Heart left ventricle (tissue), 16 donors: ENCODE results near the gene NUTM2A. TPM values are rescaled to one million over a fixed set of nuclear protein-coding genes. Genes with fewer than 3 reads are reported as not detected.
A peak's percentile ranks its signal among the peaks of the same experiment; 100 is the strongest.
"Not testable (repeated sequence)": the region's sequence is repeated elsewhere in the genome, so short reads cannot be mapped to it uniquely, and the experiment has no call there.

Experiments
- ATAC-seq, 4 donors: fragments of 200-7000 bp; cut with Tn5 transposase; one replicate each; pipeline ENCODE4 v1.9.1; 2020 to 2022; ENCODE audit warnings: moderate library complexity in 4 of 4, mild to moderate bottlenecking in 3 of 4, moderate number of reproducible peaks in 1 of 4
- DNase-seq, 5 donors: peaks; one replicate each; pipeline ENCODE4 v3.0.0-alpha.2; 2020
- H3K27ac ChIP-seq, 12 donors: fragments of 200-600 bp; sonication (generic) in 4 of 12; one replicate each; pipeline versions ENCODE4 v1.5.0 to v1.8.0; 2016 to 2022; ENCODE audit warnings: mild to moderate bottlenecking in 2 of 12
- H3K27me3 ChIP-seq, 9 donors: fragments of 200-600 bp; sonication (generic) in 2 of 9; one replicate each; pipeline versions ENCODE4 v1.5.1 to v1.8.0; 2016 to 2022; ENCODE audit warnings: mild to moderate bottlenecking in 3 of 9
- H3K36me3 ChIP-seq, 9 donors: fragments of 200-600 bp; sonication (generic) in 2 of 9; one replicate each; pipeline versions ENCODE4 v1.5.0 to v1.8.0; 2018 to 2022; ENCODE audit warnings: mild to moderate bottlenecking in 2 of 9
- H3K4me1 ChIP-seq, 12 donors: fragments of 200-600 bp; sonication (generic) in 4 of 12; one replicate each; pipeline versions ENCODE4 v1.5.0 to v1.8.0; 2016 to 2022; ENCODE audit warnings: mild to moderate bottlenecking in 3 of 12
- H3K4me3 ChIP-seq, 12 donors: fragments of 200-600 bp; sonication (generic) in 4 of 12; one replicate each; pipeline versions ENCODE4 v1.5.0 to v1.8.0; 2017 to 2022; ENCODE audit warnings: mild to moderate bottlenecking in 9 of 12, moderate library complexity in 4 of 12
- H3K9me3 ChIP-seq, 12 donors: fragments of 200-600 bp; sonication (generic) in 4 of 12; one replicate each; pipeline versions ENCODE4 v1.5.0 to v1.8.0; 2016 to 2022; ENCODE audit warnings: mild to moderate bottlenecking in 1 of 12
- WGBS, 4 donors: extraction: QIAGEN DNeasy Blood & Tissue Kit in 2 of 4; methylation state at CpG; one replicate each; pipeline versions ENCODE4 v1.1.5 to v1.1.7; 2013 to 2018; 5-methylcytosine and 5-hydroxymethylcytosine counted together
- intact Hi-C, 10 donors: fragments of 100-400 bp; cut with DNase I; formaldehyde crosslinking; loops; one replicate each; pipeline versions ENCODE4 v1.11.1 to v1.14.2; 2022
- polyA plus RNA-seq, 2 donors: library from polyadenylated mRNA; stranded (reverse); fragments of 200-250 nt; gene quantifications; one replicate each; pipeline ENCODE4 v1.2.3, GENCODE V29; 2013
- total RNA-seq, 9 donors: library from RNA; depleted of rRNA in 2 of 9; stranded (reverse); fragments of >200 nt in 2 of 9; fragmentation: NEBNext Ultra II Directional in 3 of 9; extraction: Animal tissue kit (Norgen Biotek cat#: 25700) in 3 of 9; gene quantifications; one replicate each; pipeline versions ENCODE4 v1.1.0 to v1.2.4, GENCODE V29; 2016 to 2023
- donor health status: ischemic (EF 13 %, LVEDD 7.1; RV severe dilation, severe dysfunction).
- donor health status: healthy with polysubstance abuse.
- donor health status: DM: no; HTN: yes; CAD: no.
- donor health status: DM: no; HTN: no; CAD: no.
- donor health status: ischemic (EF 25% LVEDD 6.9; RV normal size, moderate dysfunction).
- donor health status: ischemic (EF 25% LVEDD 5.7; RV mildly dilated, moderate dysfunction).
- donor health status: healthy.
- donor health status: DM: yes; HTN: yes; CAD: no.
- donor health status: ischemic (EF 35%, LVEDD 5.7; RV mildly dilated, moderate dysfunction).
- donor health status: nonischemic (EF 11% LVEDD 7.7; RV severe dilation, severe dysfunction).
- donor health status: DM: yes; HTN: yes; CAD: no.
- donor health status: PGD.
- donor health status: ischemic (EF 29% LVEDD 5.4; RV normal size, mild dysfunction).
- donor health status: nonischemic (EF 23%, LVEDD 6.1; RV moderate dilation, normal function).

NUTM2A gene
- total and polyA plus RNA-seq, 11 donors, result 0.56 to 3.8 (median 1.6) TPM

DNA sequence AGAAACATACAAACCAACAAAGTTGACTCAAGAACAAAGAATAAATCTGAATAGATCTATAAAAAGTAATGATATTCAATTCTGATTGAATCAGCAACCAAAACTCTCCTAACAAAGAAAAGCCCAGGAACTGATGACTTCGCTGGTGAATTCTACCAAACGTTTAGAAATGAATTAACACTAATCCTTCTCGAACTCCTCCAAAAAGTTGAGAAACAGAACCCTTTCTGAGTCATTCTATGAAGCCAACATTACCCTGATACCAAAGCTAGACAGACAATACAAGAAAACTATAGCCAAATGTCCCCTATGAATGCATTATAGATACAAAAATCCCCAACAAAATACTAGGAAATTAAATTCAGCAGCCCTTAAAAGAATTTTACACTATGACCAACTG lies 16.9 kb downstream of the NUTM2A start:
- H3K4me1 ChIP-seq, H3K9me3 ChIP-seq, H3K27me3 ChIP-seq, H3K36me3 ChIP-seq, ATAC-seq, DNase-seq, H3K27ac ChIP-seq, intact Hi-C loops, H3K4me3 ChIP-seq: not testable (repeated sequence)
- 81 to 93% (median 92%) methylated on average over 3 of the region's 3 CpGs for WGBS, 4 donors

- H3K27ac ChIP-seq, DNase-seq, intact Hi-C loops, H3K4me1 ChIP-seq, H3K4me3 ChIP-seq, H3K36me3 ChIP-seq, ATAC-seq, H3K9me3 ChIP-seq, H3K27me3 ChIP-seq: not testable (repeated sequence)
- 69 to 83% (median 73%) methylated on average over 1 of the region's 3 CpGs for WGBS, 4 donors
Measured at GRCh38 chr10:87247335-87247734, 22.1 kb downstream of the NUTM2A start.

DNA sequence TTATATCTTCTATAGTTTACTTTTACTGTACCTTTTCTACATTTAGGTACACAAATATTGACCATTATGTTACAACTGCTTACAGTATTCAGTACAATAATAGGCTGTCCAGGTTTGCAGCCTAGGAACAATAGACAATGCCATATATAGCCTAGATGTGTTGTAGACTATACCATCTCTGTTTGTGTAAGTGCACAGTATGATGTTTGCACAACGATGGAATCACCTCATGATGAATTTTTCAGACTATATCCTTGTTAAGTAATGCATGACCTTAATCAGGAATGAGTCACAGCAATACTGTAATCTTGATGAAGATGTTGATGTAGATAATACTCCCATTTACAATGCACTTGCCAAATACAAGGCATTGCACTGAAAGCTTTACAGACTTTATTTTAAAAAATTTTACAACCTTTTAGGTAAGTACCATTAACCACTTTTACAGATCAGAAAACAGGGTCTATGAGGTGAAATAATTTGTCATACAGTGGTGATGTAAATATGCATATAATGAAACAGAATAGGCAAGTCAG lies 23.6 kb downstream of the NUTM2A start:
- H3K27ac ChIP-seq, DNase-seq, intact Hi-C loops, H3K27me3 ChIP-seq, H3K4me1 ChIP-seq, ATAC-seq, H3K9me3 ChIP-seq, H3K4me3 ChIP-seq, H3K36me3 ChIP-seq: not testable (repeated sequence)
- 50 to 100% (median 73%) methylated on average over 1 of the region's 1 CpG for WGBS, 4 donors

DNA sequence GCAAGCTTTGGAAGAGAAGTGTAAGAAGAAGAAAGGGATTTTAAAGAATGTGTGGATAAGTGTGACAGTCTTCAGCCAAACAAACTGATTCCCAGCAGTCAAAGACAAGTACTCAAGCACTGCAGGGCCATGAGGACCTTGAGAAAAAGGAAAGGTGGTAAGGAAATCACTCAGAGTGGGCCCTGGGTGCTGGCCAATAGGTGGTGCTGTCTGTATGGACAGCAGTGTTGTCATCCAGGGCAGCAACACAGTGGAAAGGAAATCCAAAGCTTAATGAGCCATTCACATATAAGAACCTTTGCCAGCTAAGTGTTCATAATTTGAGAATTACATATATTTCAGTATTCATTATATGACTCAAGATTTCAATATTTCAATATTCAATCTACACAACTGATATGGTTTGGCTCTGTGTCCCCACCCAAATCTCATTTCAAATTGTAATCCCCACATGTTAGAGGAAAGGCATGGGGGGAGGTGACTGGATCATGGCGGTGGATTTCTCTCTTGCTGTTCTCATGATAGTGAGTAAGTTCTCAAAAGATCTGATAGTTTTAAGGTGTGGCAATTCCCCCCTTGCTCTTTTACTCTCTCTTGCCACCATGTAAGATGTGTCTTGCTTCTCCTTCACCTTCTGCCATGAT lies 55.6 kb downstream of the NUTM2A start:
- H3K27me3 ChIP-seq, H3K27ac ChIP-seq, H3K9me3 ChIP-seq, DNase-seq, H3K4me3 ChIP-seq, H3K4me1 ChIP-seq, intact Hi-C loops, H3K36me3 ChIP-seq: not testable (repeated sequence)
- peak in 2 of 4 donors; percentile 45 to 64 for ATAC-seq
- WGBS, 4 donors, result no CpG with 5 or more reads among the region's 1 CpG

Other genes with a start within 250 kb of the NUTM2A start
- gene FAM25A, start 205.2 kb upstream of the NUTM2A start, total RNA-seq, result not detected
- not detected for gene FAM25A, start 205.2 kb upstream of the NUTM2A start, polyA plus RNA-seq
- 100 to 1,000 TPM in 7 of 9 donors, 10 to 100 TPM in 2; 93.0 to 138 (median 115) TPM for gene GLUD1, start 130.6 kb upstream of the NUTM2A start, total RNA-seq
- gene GLUD1, start 130.6 kb upstream of the NUTM2A start, polyA plus RNA-seq, result 10 to 100 TPM; 42.9 to 88.5 TPM
- 10 to 100 TPM in 6 of 9 donors, 1 to 10 TPM in 3; 7.1 to 17.7 (median 10.3) TPM for gene SHLD2, start 130.2 kb upstream of the NUTM2A start, total RNA-seq
- gene SHLD2, start 130.2 kb upstream of the NUTM2A start, polyA plus RNA-seq, result 10 to 100 TPM in 1 of 2 donors, 1 to 10 TPM in 1; 4.3 to 16.6 TPM
- 1 to 10 TPM; 2.4 to 7.7 (median 5.2) TPM for gene NUTM2D, start 132.3 kb downstream of the NUTM2A start, total RNA-seq
- gene NUTM2D, start 132.3 kb downstream of the NUTM2A start, polyA plus RNA-seq, result 10 to 100 TPM in 1 of 2 donors, 1 to 10 TPM in 1; 1.6 to 11.3 TPM